NCI-H1105 treated with DMSO at 0.1 percent for 48 hours (cell line): Measurements from ENCODE around the gene MMP3.

Source experiments
- DNase-seq: peaks from one replicate; lab custom pipeline; 2025; lab: John Stamatoyannopoulos, UW

The MMP3 gene

GRCh38 chr11:102791271-102792036 lies 52.0 kb downstream of the MMP3 start:
- DNase-seq, result no peak

GRCh38 chr11:102788334-102788995 lies 54.9 kb downstream of the MMP3 start:
- DNase-seq, result no peak
